CD4-positive, alpha-beta T cell treated with Interleukin-6 at 100 ng/mL for 8 hours (primary cell): ENCODE measurements around the gene GPC3.
"Not testable (repeated sequence)": the region's sequence is repeated elsewhere in the genome, so short reads cannot be mapped to it uniquely, and the experiment has no call there.

Experiments
- DNase-seq: peaks from one replicate; pipeline ENCODE4 v3.0.0-alpha.2; 2020; ENCODE audit warnings: mixed read lengths, low spot score

The GPC3 gene

DNA sequence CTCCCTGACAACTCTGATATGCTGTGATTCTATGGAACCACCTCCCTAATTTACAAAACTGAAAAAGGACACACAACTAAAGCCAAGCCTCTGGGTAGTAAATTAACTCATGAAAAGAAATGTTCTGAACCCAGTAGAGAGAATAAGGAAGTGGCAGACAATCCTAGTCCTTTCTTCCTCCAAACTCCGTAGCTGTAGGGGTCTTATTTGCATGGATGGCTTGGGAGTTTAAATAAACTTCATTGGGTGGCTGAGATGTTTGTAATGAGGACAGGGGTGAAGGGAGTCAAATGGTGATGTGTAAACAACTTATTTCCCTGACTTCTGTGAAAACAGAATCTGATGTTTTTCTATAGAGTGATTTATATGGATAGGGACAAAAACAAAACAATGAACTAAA, 59.3 kb downstream of the GPC3 start:
- no peak for DNase-seq

DNA sequence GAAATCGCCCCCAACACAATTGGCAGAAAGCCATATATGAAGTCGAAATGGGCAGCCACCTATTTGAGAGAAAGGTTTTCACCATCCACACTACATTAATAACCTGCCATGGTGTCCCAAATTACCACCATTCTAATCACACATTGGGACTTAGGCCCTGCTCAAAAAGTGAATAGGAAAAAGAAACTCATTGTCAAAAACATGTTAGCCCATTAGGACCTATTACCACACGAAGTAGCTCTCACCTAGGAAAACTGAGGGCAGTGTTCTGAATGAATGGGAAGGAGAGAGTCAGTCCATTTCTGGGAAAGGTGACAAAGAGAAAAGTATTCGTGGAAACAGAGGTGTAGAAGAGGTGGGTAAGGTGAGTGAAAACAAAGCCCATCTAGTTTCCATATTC, 60.8 kb downstream of the GPC3 start:
- no peak for DNase-seq

GRCh38 chrX:133923548-133923947, 61.8 kb downstream of the GPC3 start:
- no peak for DNase-seq

- peak; percentile 26 for DNase-seq
Measured at GRCh38 chrX:133923113-133923512, 62.3 kb downstream of the GPC3 start.

DNA sequence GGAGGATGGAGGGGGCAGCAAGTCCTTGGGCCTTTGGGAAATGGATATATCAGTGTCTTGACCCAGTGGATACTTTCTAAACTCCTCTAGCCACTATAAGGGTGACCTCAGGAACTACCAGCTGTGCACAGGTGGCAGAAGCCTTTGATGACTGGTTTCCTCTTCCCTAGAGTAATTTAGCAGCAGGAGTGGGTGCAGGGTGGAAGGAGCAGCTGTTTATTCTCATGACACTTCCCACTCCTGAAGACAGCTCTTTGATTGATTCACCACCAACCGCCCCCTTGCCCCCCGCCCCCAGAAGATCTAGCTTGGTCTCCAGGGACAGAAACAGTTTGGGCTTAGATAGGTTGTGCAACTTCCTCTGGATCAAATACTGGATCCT, 63.0 kb downstream of the GPC3 start:
- DNase-seq = no peak

DNA sequence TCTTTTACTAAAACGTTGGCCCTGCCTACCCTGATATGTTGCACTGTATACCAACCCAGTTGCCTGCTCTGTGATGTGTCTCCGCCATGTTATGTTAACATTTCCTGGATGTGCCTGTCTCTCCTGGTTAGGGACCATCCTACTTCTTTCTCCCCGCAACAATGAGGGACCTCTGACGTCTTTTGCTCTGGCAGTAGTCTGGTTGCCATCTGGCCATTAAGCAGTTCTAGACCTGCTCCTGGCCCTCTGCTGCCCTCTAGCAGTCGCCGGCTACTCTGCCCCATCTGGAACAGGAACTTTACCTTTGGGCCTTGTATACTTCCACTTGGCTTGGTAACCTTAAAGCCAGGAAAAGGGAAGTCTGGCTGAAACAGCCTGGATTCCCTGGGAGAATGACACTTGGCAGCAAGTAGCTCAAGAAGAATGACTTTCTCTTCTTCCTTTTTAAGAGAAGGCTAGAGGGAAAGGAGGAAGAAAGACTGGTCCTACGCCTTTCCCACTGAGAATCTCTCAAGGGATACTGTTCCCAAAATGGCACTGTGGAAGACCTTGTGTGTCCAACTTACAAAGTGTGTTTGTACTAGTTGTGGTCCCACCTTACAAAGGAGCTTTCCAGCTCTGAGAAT, 63.5 kb downstream of the GPC3 start:
- DNase-seq = peak; percentile 35

DNA sequence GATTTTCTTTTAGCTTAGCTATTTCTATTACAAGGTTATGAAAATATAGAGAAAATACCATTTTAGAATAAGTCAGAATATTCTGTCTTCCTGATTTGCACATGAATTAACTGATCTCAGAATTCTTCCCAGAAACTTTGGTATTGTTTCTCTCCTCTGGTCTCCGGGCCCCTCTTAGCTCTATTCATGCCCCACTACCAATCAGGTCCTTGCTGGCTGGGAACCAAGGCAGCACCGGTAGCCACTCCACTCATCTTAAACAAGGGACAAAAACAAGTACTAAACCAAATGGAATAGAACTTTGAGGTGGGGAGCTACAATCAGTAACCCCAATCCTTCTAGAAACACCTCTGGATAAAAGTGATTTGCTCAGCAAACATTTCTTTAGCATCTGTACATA, 64.3 kb downstream of the GPC3 start:
- no peak for DNase-seq

DNA sequence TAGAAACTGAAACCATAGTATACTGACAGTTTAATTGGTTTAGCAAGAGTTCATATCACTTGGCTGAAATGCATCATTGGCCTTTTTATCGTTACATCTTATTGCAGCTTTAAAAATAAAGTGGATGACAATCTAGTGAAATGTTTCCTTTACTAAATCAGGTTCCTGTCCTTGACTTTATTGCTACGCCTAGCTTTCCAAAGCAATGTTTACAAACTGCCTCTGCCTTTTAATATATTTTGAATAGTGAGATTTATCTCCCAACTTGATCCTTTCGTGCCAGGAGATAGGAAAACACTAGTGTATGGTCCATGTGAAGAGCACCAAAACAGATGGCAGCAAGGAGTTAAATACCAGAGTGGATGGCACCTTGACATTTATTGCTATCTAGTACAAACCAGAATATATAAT, 67.0 kb downstream of the GPC3 start:
- DNase-seq = no peak

DNA sequence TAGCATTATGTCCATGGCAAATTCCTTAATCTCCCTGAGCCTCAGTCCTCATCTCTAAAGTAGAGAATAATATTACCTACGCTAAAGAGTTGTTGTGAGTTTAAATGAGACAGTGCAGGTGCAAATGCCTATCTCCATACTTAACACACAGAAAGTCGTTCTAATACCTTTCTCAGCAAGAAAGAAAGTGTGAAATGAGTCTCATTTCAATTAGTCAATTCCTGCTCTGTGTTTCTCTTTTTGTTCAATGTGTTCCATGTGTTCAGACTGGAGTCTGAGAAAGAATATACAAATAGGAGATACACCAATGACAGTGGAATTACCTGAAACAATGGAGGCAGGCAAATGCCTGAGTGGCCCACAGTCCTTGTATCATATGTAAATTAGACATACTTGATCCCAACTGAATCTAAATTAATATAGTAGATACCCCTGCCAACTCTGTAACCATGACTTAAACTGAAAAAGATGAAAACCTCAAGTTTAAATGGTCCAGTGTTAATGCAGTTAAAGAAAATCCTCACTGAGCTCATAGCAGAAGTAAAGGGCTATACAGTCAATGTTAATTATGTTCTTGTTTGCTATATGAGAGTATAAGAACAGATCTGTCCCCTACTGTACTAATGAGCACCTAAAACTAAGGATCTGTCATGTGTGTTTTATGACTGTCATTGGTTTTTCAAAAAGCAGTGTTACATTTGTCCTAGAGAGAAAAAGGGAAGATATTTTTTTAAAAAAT, 68.2 kb downstream of the GPC3 start:
- no peak for DNase-seq

DNA sequence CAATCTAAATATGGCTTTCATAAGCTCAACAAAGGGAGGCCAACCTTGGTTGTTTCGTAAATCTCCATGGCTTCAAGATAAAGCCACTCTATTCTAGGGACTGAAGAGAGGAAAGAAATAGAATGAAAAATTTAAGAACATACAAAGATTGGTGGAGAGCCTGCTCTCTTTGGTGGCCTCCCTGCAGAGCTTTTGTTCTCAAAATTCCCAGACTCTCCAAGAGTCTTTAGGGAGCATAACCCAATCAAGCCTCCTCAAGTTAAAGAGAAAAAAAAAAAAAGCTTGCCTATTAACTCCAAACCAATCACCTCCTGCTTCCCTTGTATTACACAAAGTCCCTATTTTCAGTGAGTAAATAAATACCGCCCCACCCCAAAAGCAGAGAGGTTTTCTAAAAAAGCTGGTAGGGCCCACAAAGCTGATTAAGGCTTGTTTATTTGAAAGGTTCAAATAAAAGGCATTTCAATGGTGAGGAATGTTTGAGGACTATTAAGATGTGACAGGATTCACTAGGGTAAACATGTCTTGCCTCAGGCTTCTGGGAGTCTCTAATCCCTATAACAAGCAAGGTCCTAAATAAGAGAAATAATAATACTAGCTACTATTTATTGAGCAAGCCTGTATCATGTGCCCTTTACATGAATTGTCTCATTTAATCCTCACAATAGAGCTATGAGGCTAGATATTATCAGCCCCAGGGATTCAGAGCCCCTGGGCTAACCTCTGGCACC, 71.6 kb downstream of the GPC3 start:
- no peak for DNase-seq

GRCh38 chrX:133913009-133913408, 72.4 kb downstream of the GPC3 start:
- no peak for DNase-seq

- DNase-seq = no peak
Measured at GRCh38 chrX:133911825-133912495, 73.4 kb downstream of the GPC3 start.

DNA sequence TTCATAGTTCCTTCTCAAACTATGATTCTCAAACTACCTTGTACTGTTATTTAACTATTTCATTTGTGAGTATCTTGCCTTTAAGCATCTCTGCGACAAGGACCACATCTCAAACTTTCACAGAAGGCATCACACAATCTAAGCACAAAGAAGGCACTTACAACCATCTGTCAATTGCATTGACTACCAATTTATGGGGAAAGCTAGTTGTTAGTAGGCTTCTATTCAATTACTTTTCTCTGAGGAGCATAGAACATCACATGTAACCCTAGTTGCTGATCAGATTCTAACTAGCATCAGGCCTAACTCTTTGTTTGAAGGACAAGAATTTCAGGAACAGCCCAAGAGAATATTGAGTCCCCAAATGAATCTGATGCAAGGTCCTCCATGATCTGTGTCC, 74.9 kb downstream of the GPC3 start:
- DNase-seq = no peak

GRCh38 chrX:133909888-133910287, 75.5 kb downstream of the GPC3 start:
- DNase-seq = no peak

DNA sequence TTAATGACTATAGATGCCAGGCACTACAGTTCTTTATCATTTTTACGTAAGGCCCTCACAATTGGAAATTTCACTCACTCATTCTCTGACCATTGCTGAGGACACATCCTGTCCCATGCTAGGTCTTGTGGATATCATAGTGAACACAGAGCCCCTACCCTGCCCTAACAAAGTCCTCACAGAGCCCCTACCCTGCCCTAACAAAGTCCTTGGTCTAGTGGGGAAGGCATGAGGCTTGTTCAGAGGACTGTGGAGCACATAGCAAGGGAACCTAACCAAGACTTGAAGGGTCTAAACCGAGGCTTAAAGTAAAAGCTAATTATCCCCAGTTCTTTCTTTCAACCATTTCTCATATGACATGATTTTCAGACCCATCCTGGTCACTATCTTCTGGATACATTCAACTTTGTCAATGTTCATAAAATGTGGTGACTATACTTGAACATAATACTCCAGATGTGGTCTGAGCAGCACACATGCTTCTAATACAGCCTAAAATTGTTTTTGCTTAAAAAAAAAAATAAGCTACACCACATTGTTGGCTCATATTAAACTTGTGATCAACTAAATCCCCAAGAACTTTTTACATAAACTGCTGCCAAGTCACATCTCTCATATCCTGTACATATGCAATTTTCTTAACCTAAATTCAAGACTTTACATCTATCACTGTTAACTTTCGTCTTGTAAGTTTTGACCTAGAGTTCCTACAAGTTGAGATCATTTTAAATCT, 77.0 kb downstream of the GPC3 start:
- DNase-seq = no peak

DNA sequence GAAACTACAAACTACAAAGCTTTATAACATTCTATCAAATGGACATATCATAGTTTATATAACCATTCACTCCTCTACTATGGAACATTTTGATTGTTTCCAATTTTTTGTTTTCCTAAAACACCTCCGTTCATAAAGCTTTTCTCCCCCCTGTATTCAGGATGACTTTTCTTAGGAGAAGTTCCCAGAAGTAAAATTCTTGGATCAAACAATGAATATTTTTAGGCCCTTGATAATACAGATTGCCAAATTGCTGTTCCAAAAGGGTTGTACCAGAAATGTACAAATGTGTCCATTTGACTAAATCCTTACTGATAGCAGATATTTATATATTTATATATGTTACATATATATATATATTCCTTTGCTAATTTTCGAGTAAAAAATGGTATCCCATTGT, 77.8 kb downstream of the GPC3 start:
- DNase-seq = no peak

DNA sequence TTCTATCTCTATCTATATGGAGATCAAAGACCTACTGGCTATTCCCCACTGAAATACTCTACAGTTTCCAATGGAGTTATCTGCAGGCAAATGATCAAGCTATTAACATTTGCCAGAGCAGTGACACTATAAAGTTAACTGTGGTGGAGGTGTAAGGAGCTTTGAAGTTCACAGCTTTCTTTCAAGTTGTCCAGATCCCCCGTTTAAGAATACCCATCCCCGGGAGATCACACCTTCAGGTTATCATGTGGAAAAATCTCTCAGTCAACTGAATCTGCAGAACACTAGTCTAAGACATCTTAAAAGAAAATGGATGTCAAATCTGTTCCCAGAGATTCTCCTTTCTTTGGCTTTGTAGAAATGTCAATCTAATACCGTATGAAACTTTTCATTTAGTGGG, 80.1 kb downstream of the GPC3 start:
- no peak for DNase-seq

DNA sequence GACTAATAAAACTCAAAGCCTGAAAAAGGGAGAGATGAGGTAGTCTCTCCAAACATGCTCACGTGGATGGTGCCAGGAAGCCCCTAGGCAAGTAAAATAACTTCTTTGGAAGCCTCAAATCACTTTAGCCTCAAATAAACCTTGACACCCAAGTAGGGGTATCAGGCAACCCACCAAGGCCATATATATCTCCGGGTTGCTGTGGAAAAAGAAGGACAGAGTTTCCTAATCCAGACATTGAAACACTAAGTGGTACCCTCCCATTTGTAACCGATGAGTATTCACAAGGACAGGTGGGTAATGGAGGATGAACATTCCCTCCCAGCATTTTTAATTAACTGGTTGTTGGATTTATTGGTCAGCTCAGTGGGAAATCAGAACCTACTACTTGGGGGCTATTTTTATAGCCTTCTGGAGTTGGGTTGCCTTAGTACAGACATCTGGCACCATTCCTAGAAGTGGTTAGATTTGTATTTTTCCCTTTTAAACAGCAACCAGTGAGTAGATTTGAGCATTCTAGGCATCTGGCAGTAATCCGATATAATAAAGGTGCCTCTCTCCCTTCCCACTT, 87.7 kb downstream of the GPC3 start:
- DNase-seq = no peak

DNA sequence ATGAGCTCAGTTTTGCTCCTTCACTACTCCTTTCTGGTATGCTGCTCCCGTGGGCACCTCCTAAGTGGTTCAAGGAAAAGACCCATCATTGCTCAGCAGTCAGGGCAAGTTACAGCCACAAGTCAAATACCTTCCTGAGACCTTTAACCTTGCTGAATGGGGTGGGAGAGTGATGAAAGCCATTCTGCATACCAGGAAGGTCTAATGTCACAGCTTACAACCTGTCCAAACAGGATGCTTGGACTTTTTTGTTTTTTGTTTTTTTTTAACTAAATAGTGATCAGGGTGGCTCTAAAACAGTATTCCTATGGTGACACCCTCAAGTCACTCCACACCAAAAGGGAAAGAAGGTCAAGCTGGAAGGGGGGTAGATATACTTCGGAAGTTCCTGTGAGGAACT, 93.1 kb downstream of the GPC3 start:
- DNase-seq = no peak

DNA sequence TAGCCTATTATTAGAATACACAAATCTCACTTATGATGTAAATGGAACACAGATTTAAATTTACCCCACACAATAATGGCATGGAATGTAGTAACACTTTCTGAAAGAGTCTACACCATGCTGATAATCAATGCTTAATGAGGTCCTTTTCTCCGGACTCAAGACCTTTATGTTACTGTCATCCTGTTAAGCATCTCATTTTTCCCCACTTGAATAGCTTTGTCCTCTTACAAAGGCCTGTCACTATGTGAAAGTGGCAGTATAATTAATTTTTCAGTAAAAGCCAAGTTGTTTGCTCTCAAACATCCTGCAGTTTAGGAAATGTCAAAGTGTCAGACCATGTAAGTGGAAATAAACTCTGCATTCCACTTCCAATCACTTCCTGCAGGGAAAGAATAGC, 96.4 kb downstream of the GPC3 start:
- DNase-seq = no peak

DNA sequence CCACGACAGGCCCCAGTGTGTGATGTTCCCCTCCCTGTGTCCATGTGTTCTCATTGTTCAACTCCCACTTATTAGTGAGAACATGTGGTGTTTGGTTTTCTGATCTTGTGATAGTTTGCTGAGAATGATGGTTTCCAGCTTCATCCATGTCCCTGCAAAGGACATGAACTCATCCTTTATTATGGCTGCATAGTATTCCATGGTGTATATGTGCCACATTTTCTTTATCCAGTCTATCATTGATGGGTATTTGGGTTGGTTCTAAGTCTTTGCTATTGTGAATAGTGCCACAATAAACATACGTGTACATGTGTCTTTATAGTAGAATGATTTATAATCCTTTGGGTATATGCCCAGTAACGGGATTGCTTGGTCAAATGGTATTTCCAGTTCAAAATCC, 97.3 kb downstream of the GPC3 start:
- not testable (repeated sequence) for DNase-seq
